ENCODE measurements around the gene MED12.

The MED12 gene

GRCh38 chrX:71128915-71129765 lies 10.7 kb downstream of the MED12 start:
- ATAC-seq (peak; percentile 84), DNase-seq (peak; percentile 71)
- H3K27me3 Mint-ChIP-seq = no peaks in the 10 kb centered on the region
- H3K27ac Mint-ChIP-seq = peak overlapping the region; percentile 83
- H3K4me3 Mint-ChIP-seq = no peak overlapping the region
- H3K9me3 Mint-ChIP-seq = no peaks in the 10 kb centered on the region
- H3K4me1 Mint-ChIP-seq = peaks cover 11% of the 10 kb centered on the region
- H3K36me3 Mint-ChIP-seq (ENCODE audit: low read depth) = peaks cover 29% of the 10 kb centered on the region

GRCh38 chrX:71131510-71131909 lies 13.1 kb downstream of the MED12 start:
- ATAC-seq (no peak), DNase-seq (no peak)
- peaks cover 11% of the 10 kb centered on the region for H3K4me1 Mint-ChIP-seq
- peak overlapping the region; percentile 68 for H3K27ac Mint-ChIP-seq
- peaks cover 31% of the 10 kb centered on the region for H3K36me3 Mint-ChIP-seq (ENCODE audit: low read depth)
- H3K4me3 Mint-ChIP-seq = no peak overlapping the region
- no peaks in the 10 kb centered on the region for H3K27me3 Mint-ChIP-seq
- no peaks in the 10 kb centered on the region for H3K9me3 Mint-ChIP-seq

- no peaks in the 10 kb centered on the region for H3K27me3 Mint-ChIP-seq
- H3K4me3 Mint-ChIP-seq = no peak overlapping the region
- H3K36me3 Mint-ChIP-seq (ENCODE audit: low read depth) = peaks cover 14% of the 10 kb centered on the region
- peaks cover 4% of the 10 kb centered on the region for H3K4me1 Mint-ChIP-seq
- no peaks in the 10 kb centered on the region for H3K9me3 Mint-ChIP-seq
- no peak overlapping the region for H3K27ac Mint-ChIP-seq
- ATAC-seq = no peak
- no peak for DNase-seq
Measured at GRCh38 chrX:71140440-71140839, 22.0 kb downstream of the MED12 start.

- no peaks in the 10 kb centered on the region for H3K27me3 Mint-ChIP-seq
- peaks cover 6% of the 10 kb centered on the region for H3K36me3 Mint-ChIP-seq (ENCODE audit: low read depth)
- no peak for ATAC-seq
- H3K27ac Mint-ChIP-seq = no peak overlapping the region
- H3K4me3 Mint-ChIP-seq = no peak overlapping the region
- H3K4me1 Mint-ChIP-seq = peaks cover 11% of the 10 kb centered on the region
- no peaks in the 10 kb centered on the region for H3K9me3 Mint-ChIP-seq
- DNase-seq = no peak
Measured at GRCh38 chrX:71143508-71143907, 25.1 kb downstream of the MED12 start.

GRCh38 chrX:71144651-71145050 lies 26.3 kb downstream of the MED12 start, which contains the start of gene NLGN3:
TSS of gene NLGN3 (plus strand) at chrX:71144841. CDS start at chrX:71147750, 2,909 bp downstream.
- DNase-seq = no peak
- Mint-ChIP-seq H3K27me3 (no peaks in the 10 kb centered on the region), H3K9me3 (no peaks in the 10 kb centered on the region), H3K36me3 (ENCODE audit: low read depth) (no peaks in the 10 kb centered on the region), H3K4me1 (peaks cover 11% of the 10 kb centered on the region), H3K4me3 (no peak within 1 kb of the TSS), H3K27ac (no peak within 1 kb of the TSS)
- no peak for ATAC-seq

- Mint-ChIP-seq H3K4me3 (no peak overlapping the region), H3K27ac (no peak overlapping the region), H3K9me3 (no peaks in the 10 kb centered on the region), H3K27me3 (no peaks in the 10 kb centered on the region), H3K36me3 (ENCODE audit: low read depth) (no peaks in the 10 kb centered on the region), H3K4me1 (peaks cover 11% of the 10 kb centered on the region)
- no peak for ATAC-seq
- no peak for DNase-seq
Measured at GRCh38 chrX:71147496-71148277, 29.3 kb downstream of the MED12 start.

GRCh38 chrX:71148278-71148663 lies 29.9 kb downstream of the MED12 start:
- no peaks in the 10 kb centered on the region for H3K36me3 Mint-ChIP-seq (ENCODE audit: low read depth)
- H3K9me3 Mint-ChIP-seq = no peaks in the 10 kb centered on the region
- H3K27me3 Mint-ChIP-seq = no peaks in the 10 kb centered on the region
- ATAC-seq (no peak), DNase-seq (no peak)
- H3K4me1 Mint-ChIP-seq = peaks cover 11% of the 10 kb centered on the region
- no peak overlapping the region for H3K4me3 Mint-ChIP-seq
- no peak overlapping the region for H3K27ac Mint-ChIP-seq

GRCh38 chrX:71151366-71151765 lies 33.0 kb downstream of the MED12 start:
- DNase-seq = no peak
- no peak for ATAC-seq
- Mint-ChIP-seq H3K4me1 (peaks cover 2% of the 10 kb centered on the region), H3K36me3 (ENCODE audit: low read depth) (no peaks in the 10 kb centered on the region), H3K4me3 (no peak overlapping the region), H3K27me3 (no peaks in the 10 kb centered on the region), H3K27ac (no peak overlapping the region), H3K9me3 (no peaks in the 10 kb centered on the region)

- Mint-ChIP-seq H3K4me1 (peaks cover under 1% of the 10 kb centered on the region), H3K27ac (no peak overlapping the region), H3K9me3 (no peaks in the 10 kb centered on the region), H3K36me3 (ENCODE audit: low read depth) (no peaks in the 10 kb centered on the region), H3K4me3 (no peak overlapping the region), H3K27me3 (no peaks in the 10 kb centered on the region)
- no peak for DNase-seq
- ATAC-seq = no peak
Measured at GRCh38 chrX:71154196-71154595, 35.8 kb downstream of the MED12 start.

GRCh38 chrX:71154641-71155040 lies 36.2 kb downstream of the MED12 start:
- Mint-ChIP-seq H3K27ac (no peak overlapping the region), H3K4me1 (peaks cover 3% of the 10 kb centered on the region), H3K9me3 (no peaks in the 10 kb centered on the region), H3K4me3 (no peak overlapping the region), H3K27me3 (no peaks in the 10 kb centered on the region), H3K36me3 (ENCODE audit: low read depth) (no peaks in the 10 kb centered on the region)
- no peak for DNase-seq
- no peak for ATAC-seq

- H3K36me3 Mint-ChIP-seq (ENCODE audit: low read depth) = no peaks in the 10 kb centered on the region
- no peaks in the 10 kb centered on the region for H3K9me3 Mint-ChIP-seq
- H3K27me3 Mint-ChIP-seq = no peaks in the 10 kb centered on the region
- peaks cover 3% of the 10 kb centered on the region for H3K4me1 Mint-ChIP-seq
- H3K27ac Mint-ChIP-seq = no peak overlapping the region
- H3K4me3 Mint-ChIP-seq = no peak overlapping the region
- DNase-seq = no peak
- no peak for ATAC-seq
Measured at GRCh38 chrX:71158603-71159002, 40.2 kb downstream of the MED12 start.

- ATAC-seq = no peak
- H3K27ac Mint-ChIP-seq = no peak overlapping the region
- no peaks in the 10 kb centered on the region for H3K27me3 Mint-ChIP-seq
- H3K4me1 Mint-ChIP-seq = peaks cover 3% of the 10 kb centered on the region
- H3K36me3 Mint-ChIP-seq (ENCODE audit: low read depth) = no peaks in the 10 kb centered on the region
- H3K9me3 Mint-ChIP-seq = no peaks in the 10 kb centered on the region
- H3K4me3 Mint-ChIP-seq = no peak overlapping the region
- DNase-seq = no peak
Measured at GRCh38 chrX:71159335-71159734, 40.9 kb downstream of the MED12 start.

- no peak overlapping the region for H3K27ac Mint-ChIP-seq
- no peaks in the 10 kb centered on the region for H3K9me3 Mint-ChIP-seq
- ATAC-seq (no peak), DNase-seq (no peak)
- H3K4me1 Mint-ChIP-seq = peaks cover 3% of the 10 kb centered on the region
- no peak overlapping the region for H3K4me3 Mint-ChIP-seq
- no peaks in the 10 kb centered on the region for H3K36me3 Mint-ChIP-seq (ENCODE audit: low read depth)
- no peaks in the 10 kb centered on the region for H3K27me3 Mint-ChIP-seq
Measured at GRCh38 chrX:71160475-71160874, 42.1 kb downstream of the MED12 start.

GRCh38 chrX:71162981-71163380 lies 44.6 kb downstream of the MED12 start:
- Mint-ChIP-seq H3K4me3 (no peak overlapping the region), H3K27ac (no peak overlapping the region), H3K27me3 (no peaks in the 10 kb centered on the region)

GRCh38 chrX:71164071-71164470 lies 45.7 kb downstream of the MED12 start:
- no peak overlapping the region for H3K27ac Mint-ChIP-seq
- ATAC-seq = no peak
- no peaks in the 10 kb centered on the region for H3K9me3 Mint-ChIP-seq
- no peaks in the 10 kb centered on the region for H3K36me3 Mint-ChIP-seq (ENCODE audit: low read depth)
- H3K4me1 Mint-ChIP-seq = peaks cover 3% of the 10 kb centered on the region
- H3K27me3 Mint-ChIP-seq = no peaks in the 10 kb centered on the region
- no peak for DNase-seq
- H3K4me3 Mint-ChIP-seq = no peak overlapping the region

More at GRCh38 chrX:71162981-71163380, 44.6 kb downstream of the MED12 start:
- DNase-seq (no peak), ATAC-seq (no peak)
- H3K9me3 Mint-ChIP-seq = no peaks in the 10 kb centered on the region
- H3K36me3 Mint-ChIP-seq (ENCODE audit: low read depth) = no peaks in the 10 kb centered on the region
- H3K4me1 Mint-ChIP-seq = peaks cover 3% of the 10 kb centered on the region

Measured in activated naive CD8-positive, alpha-beta T cell treated with anti-CD3 and anti-CD28 coated beads, Interleukin-2, amount 50 U/mL, for 24 hours (primary cell).